CD4-positive, alpha-beta T cell (primary cell): ENCODE measurements around the gene GAS7. TPM values are rescaled to one million over a fixed set of nuclear protein-coding genes. Genes with fewer than 3 reads are reported as not detected.

Source experiments
- ATAC-seq: fragments of 200-7000 bp; cut with Tn5 transposase; one replicate; pipeline ENCODE4 v1.10.0; 2022; ENCODE audit warnings: mild to moderate bottlenecking; ENCODE audit not compliant: poor library complexity
- CTCF ChIA-PET: fragments of 350-600 bp; sonication (Branson Sonifier 250); formaldehyde crosslinking; loops from one replicate; lab custom pipeline; 2021; ENCODE audit warnings: antibody characterized with exemption, inconsistent platforms; lab: Charles Lee
- POLR2A ChIA-PET: fragments of 350-600 bp; sonication (Branson Sonifier 250); formaldehyde crosslinking; loops from one replicate; lab custom pipeline; 2021; ENCODE audit warnings: antibody characterized with exemption, inconsistent platforms; lab: Charles Lee
- DNase-seq, 14 experiments: peaks; one replicate each; pipeline ENCODE4 v3.0.0-alpha.2; 2013 to 2020; ENCODE audit warnings: mixed read lengths in 2 of 14
- H3K27ac ChIP-seq, 2 donors: one replicate each; pipeline versions ENCODE4 v1.5.1 to v1.7.0; 2013; ENCODE audit warnings: low read length in 2 of 2, low read depth in 1 of 2, mild to moderate bottlenecking in 1 of 2
- H3K27me3 ChIP-seq, 2 experiments: 1 replicate in 1 of 2; 2 replicates in 1 of 2; pipeline versions ENCODE4 v1.6.1 to v1.7.0; 2013; ENCODE audit warnings: low read length in 2 of 2, control low read depth in 1 of 2, mild to moderate bottlenecking in 1 of 2, moderate library complexity in 1 of 2; ENCODE audit not compliant: insufficient read depth in 2 of 2, control insufficient read depth in 1 of 2
- H3K36me3 ChIP-seq: one replicate; pipeline ENCODE4 v1.6.1; 2013; ENCODE audit warnings: low read length, control low read depth; ENCODE audit not compliant: insufficient read depth
- H3K4me1 ChIP-seq: one replicate; pipeline ENCODE4 v1.6.1; 2013; ENCODE audit warnings: low read length, control low read depth; ENCODE audit not compliant: insufficient read depth
- H3K4me3 ChIP-seq: one replicate; pipeline ENCODE4 v1.5.1; 2013; ENCODE audit warnings: mild to moderate bottlenecking, low read length, moderate library complexity
- H3K9me3 ChIP-seq, 2 experiments: 1 replicate in 1 of 2; 2 replicates in 1 of 2; pipeline versions ENCODE4 v1.6.1 to v1.7.0; 2013; ENCODE audit warnings: low read length in 2 of 2, mild to moderate bottlenecking in 2 of 2, control low read depth in 1 of 2, moderate library complexity in 1 of 2; ENCODE audit not compliant: control insufficient read depth in 1 of 2, insufficient read depth in 1 of 2
- H3K27ac Mint-ChIP-seq: one replicate; pipeline ENCODE4 v1.8.0; 2020; ENCODE audit warnings: mixed read lengths
- H3K27me3 Mint-ChIP-seq: one replicate; pipeline ENCODE4 v1.8.0; 2021; ENCODE audit warnings: mixed read lengths
- H3K36me3 Mint-ChIP-seq: one replicate; pipeline ENCODE4 v1.8.0; 2021; ENCODE audit warnings: low read depth, mixed read lengths
- H3K4me1 Mint-ChIP-seq: one replicate; pipeline ENCODE4 v1.8.0; 2021; ENCODE audit warnings: low read depth, mixed read lengths
- H3K4me3 Mint-ChIP-seq: one replicate; pipeline ENCODE4 v1.8.0; 2020; ENCODE audit warnings: mild to moderate bottlenecking, mixed read lengths
- H3K9me3 Mint-ChIP-seq: one replicate; pipeline ENCODE4 v1.8.0; 2020; ENCODE audit warnings: mixed read lengths
- intact Hi-C, 2 experiments: fragments of 100-400 bp; cut with DNase I in 1 of 2; cut with micrococcal nuclease in 1 of 2; formaldehyde crosslinking; loops; one replicate each; pipeline versions ENCODE4 v1.15.1 to v1.9.0; 2023 to 2025; cut with DNase I, micrococcal nuclease
- total RNA-seq, 174 experiments: library from RNA in 2 of 174; stranded (reverse) in 2 of 174; gene quantifications; one replicate each; pipeline ENCODE4 v1.2.3 and lab custom pipeline; 2021 to 2026
- TF ChIP-seq, protein P1 (sequence below): fragments of 200-600 bp; IDR thresholded peaks from one replicate; pipeline ENCODE4 v1.8.0; 2022; ENCODE audit warnings: antibody characterized with exemption, mild to moderate bottlenecking

Gene GAS7
- total RNA-seq, 2 experiments from 2014 or later: 1.8 to 3.4 TPM

DNA sequence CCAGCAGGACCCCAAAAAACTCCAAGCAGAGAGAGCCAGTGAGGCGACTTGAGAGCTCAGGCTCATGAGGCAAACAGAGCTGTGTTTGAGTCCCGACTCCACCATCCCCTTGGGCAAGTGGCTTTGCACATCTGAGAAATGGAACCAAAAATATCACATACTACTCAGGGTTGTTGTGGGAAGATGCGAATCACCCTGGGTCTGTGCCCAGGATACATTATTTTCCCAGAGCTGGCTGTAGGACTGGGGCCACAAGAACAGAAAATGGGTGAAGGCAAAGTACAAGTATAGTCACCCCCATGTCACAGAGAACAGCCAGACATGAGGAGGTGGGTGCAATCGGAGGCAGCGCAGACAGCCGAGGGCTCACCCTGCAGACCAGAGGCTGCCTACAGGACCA is 127.3 kb downstream of the GAS7 start:
- no peaks in the 10 kb centered on the region for H3K27me3 ChIP-seq
- no peak for ATAC-seq
- intact Hi-C loops: no loop called here
- DNase-seq: no peak
- no peak overlapping the region for H3K4me3 ChIP-seq
- ChIA-PET POLR2A (no interaction called here), CTCF (no interaction called here)
- no peaks in the 10 kb centered on the region for H3K27me3 Mint-ChIP-seq
- TF ChIP-seq, protein P1, sequence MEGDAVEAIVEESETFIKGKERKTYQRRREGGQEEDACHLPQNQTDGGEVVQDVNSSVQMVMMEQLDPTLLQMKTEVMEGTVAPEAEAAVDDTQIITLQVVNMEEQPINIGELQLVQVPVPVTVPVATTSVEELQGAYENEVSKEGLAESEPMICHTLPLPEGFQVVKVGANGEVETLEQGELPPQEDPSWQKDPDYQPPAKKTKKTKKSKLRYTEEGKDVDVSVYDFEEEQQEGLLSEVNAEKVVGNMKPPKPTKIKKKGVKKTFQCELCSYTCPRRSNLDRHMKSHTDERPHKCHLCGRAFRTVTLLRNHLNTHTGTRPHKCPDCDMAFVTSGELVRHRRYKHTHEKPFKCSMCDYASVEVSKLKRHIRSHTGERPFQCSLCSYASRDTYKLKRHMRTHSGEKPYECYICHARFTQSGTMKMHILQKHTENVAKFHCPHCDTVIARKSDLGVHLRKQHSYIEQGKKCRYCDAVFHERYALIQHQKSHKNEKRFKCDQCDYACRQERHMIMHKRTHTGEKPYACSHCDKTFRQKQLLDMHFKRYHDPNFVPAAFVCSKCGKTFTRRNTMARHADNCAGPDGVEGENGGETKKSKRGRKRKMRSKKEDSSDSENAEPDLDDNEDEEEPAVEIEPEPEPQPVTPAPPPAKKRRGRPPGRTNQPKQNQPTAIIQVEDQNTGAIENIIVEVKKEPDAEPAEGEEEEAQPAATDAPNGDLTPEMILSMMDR: no peak
- H3K36me3 Mint-ChIP-seq: no peaks in the 10 kb centered on the region
- H3K4me1 ChIP-seq: no peaks in the 10 kb centered on the region
- no peaks in the 10 kb centered on the region for H3K9me3 Mint-ChIP-seq
- no peaks in the 10 kb centered on the region for H3K36me3 ChIP-seq
- H3K27ac Mint-ChIP-seq: no peak overlapping the region
- no peaks in the 10 kb centered on the region for H3K9me3 ChIP-seq
- H3K27ac ChIP-seq: no peak overlapping the region
- H3K4me1 Mint-ChIP-seq: no peaks in the 10 kb centered on the region
- H3K4me3 Mint-ChIP-seq: no peak overlapping the region

DNA sequence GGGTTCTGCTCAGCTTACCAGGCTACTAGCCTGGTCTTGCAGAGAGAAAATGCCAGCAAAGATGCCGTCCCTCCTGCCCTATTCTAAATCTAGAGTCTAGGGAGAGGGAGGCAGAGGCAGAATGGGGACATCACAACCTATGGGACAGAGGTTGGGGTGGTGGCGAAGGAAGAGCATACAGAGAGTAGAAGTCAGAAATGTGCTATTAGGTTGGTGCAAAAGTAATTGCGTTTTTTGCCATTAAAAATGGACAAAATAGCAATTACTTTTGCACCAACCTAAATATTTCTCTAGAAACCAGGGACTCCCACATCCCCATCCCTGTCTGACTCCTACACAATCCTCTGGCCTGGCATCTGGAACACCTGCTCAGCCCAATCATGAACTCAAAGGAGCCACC is 127.7 kb downstream of the GAS7 start:
- no peaks in the 10 kb centered on the region for H3K4me1 Mint-ChIP-seq
- H3K27me3 ChIP-seq: no peaks in the 10 kb centered on the region
- no peak overlapping the region for H3K27ac Mint-ChIP-seq
- TF ChIP-seq, protein P1: no peak
- POLR2A ChIA-PET: no interaction called here
- no peak for ATAC-seq
- CTCF ChIA-PET: no interaction called here
- no peaks in the 10 kb centered on the region for H3K36me3 ChIP-seq
- intact Hi-C loops: no loop called here
- H3K4me3 ChIP-seq: no peak overlapping the region
- no peak for DNase-seq
- H3K27me3 Mint-ChIP-seq: no peaks in the 10 kb centered on the region
- no peak overlapping the region for H3K27ac ChIP-seq
- peaks cover 0 to under 1% of the 10 kb centered on the region in 2 experiments for H3K9me3 ChIP-seq
- H3K9me3 Mint-ChIP-seq: peaks cover 2% of the 10 kb centered on the region
- no peak overlapping the region for H3K4me3 Mint-ChIP-seq
- H3K36me3 Mint-ChIP-seq: no peaks in the 10 kb centered on the region
- no peaks in the 10 kb centered on the region for H3K4me1 ChIP-seq

DNA sequence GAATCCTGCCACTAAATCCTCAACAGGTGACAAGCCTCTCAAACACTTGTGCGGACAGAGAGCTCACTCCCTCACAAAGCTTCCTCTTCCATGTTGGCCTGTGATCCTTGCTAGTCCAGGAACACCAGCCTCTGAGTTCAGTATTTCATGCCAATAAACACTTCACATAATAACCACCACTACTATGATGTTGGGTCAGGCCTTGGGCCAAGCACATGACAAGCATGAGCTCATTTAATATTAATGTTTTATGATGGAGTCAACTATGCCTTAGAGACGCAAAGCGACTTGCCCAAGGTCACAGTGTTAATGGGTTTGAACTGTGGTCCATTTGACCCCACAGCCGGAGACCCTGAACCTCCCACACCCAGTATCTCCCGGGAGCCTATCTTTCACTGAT is 129.1 kb downstream of the GAS7 start:
- H3K4me1 Mint-ChIP-seq: no peaks in the 10 kb centered on the region
- H3K4me3 Mint-ChIP-seq: no peak overlapping the region
- intact Hi-C loops: no loop called here
- Histone ChIP-seq H3K4me1 (no peaks in the 10 kb centered on the region), H3K9me3 (peaks cover 0 to 4% of the 10 kb centered on the region in 2 experiments), H3K36me3 (no peaks in the 10 kb centered on the region), H3K4me3 (no peak overlapping the region), H3K27me3 (no peaks in the 10 kb centered on the region), H3K27ac (no peak overlapping the region)
- no peaks in the 10 kb centered on the region for H3K36me3 Mint-ChIP-seq
- ChIA-PET CTCF (no interaction called here), POLR2A (no interaction called here)
- H3K9me3 Mint-ChIP-seq: peaks cover 7% of the 10 kb centered on the region
- DNase-seq: no peak
- TF ChIP-seq, protein P1: no peak
- H3K27me3 Mint-ChIP-seq: no peaks in the 10 kb centered on the region
- H3K27ac Mint-ChIP-seq: no peak overlapping the region
- no peak for ATAC-seq
